GM19324 (cell line): Measurements from ENCODE around the gene KRT78.
"Not testable (repeated sequence)": the region's sequence is repeated elsewhere in the genome, so short reads cannot be mapped to it uniquely, and the experiment has no call there.

Experiments
- ATAC-seq: cut with Tn5 transposase; IDR thresholded peaks from one replicate; pipeline ENCODE4 v1.9.1; 2021; ENCODE audit warnings: mild to moderate bottlenecking, moderate library complexity; ENCODE audit not compliant: unreplicated experiment, low FRiP score

Gene KRT78

DNA sequence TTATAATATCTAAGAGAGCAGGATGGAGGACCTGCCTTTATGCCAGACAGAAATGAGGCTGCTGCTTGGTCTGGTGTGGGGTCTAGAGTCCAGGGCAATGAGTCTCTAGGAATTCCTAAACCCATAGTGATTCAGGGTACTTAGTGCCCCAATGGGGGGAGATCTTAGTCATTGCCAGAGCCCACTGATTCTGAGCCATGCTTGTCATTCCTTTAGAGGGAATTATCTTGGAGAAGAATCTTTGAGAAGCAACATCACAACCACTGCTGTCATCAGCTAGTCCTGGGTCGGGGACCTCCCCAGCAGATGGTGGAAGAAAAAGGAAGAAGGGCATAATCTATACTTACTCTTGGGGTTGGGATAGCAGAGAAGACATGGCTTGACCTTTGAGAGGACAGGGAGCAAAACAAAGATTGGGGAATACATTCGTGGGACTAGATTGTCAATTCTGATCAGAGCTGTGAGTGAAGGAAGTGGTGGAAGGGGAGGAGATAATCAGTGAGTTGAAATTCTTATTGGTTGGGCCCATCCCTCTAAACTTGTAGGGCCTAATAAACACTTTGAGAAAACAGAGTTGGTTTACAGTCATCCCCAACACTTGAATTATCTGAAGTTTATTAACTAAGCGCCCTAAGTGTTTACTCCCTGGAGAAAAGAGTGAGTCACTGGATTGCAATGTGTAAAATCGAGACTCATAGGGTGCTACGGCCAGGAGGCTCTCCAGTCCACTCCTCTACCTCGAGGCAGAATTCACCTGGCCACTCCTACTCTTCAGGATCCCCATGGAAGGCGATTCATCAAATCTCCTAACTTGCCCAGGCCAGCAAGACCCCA, 49.9 kb downstream of the KRT78 start:
- ATAC-seq, result no peak

DNA sequence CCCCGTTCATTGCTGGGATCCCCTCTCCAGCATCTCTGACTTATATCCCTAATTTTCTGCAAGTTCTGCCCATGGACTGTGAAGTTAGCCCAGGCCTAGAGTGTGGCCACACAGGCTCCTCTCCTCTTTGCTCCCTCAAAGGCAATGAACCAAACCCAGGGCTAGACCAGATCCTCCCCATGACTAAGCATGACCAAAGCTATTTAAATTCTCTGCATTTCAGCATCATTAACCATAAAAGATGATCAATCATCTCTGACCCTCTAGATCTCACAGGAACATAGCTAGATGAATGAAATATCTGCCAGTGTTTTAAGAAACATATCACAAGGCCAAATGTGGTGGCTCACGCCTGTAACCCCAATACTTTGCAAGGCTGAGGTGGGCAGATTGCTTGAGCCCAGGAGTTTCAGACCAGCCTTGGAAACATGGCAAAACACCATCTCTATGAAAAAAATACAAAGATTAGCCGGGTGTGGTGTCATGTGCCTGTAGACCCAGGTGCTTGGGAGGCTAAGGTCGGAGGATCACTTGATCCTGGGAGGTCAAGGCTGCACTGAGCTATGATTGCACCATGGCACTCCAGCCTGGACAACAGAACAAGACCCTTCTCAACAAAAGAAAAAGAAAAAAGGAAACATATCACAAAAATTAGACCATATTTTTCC, 50.7 kb downstream of the KRT78 start:
- ATAC-seq, result no peak

DNA sequence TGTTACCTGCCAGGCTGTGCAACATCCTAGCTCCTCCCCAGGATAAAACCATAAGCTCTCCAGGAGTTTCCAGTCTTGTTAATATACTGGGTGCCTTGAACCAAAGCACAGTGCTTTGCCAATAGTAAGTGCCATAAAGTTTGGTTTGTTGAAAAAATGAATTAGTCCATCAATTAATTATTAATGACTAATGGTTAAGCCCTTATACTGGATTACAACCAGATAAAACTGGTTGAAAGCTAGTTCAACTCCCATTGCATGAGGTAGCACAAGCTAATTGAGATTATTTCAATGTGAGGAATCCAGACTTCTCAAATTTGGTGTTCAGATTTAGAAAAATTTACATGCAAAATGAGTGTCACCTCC, 51.3 kb downstream of the KRT78 start:
- no peak for ATAC-seq

DNA sequence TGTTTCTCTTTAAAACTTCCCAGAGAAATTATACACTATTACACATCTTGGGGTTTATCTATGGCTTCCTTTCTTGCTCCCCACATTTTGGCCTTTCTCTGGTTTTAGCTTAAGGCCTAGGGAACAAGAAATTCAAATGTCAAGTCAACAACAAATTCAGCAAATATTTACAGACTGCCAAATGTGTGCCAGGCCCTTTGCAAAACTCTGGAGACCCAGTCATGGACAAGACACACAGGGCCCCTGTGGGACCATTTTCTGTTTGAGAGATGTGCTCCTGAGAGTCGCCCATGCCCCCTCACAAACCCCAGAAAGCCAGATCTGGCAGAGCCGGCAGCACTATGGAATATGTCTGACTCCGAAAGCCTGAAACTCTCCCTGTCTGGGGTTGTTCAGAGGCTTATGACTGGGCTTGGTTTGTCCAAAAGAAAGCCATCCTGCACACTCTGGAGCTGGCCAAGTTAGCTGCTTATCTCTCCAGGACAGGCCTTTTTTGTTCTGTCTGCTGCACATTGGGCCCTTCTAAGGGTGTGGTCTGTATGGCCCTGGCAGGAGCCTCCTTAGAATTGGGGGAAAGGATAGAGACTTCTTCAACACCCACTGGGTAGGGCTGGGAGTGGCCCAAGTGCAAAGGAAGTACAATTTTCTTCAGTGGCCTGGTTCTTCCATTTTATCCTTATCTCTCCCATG, 51.8 kb downstream of the KRT78 start:
- no peak for ATAC-seq

DNA sequence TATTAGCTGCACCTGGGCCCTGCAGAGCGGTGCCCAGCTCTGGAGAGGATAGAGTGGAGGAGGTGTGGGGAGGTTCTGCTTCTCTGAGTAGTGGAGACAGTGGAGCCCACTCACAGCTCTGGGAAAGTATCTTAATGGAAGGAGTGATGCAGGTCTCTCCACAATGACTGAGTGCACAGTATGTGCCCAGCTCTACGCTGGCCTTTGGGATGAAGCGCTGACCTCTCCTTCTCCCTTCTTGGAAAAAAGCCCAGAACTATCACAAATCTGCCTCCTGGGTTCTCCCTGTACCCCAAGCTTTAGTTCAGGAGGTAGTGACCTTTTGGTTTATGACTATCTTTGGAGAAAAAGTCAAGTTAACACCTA, 52.4 kb downstream of the KRT78 start:
- no peak for ATAC-seq

DNA sequence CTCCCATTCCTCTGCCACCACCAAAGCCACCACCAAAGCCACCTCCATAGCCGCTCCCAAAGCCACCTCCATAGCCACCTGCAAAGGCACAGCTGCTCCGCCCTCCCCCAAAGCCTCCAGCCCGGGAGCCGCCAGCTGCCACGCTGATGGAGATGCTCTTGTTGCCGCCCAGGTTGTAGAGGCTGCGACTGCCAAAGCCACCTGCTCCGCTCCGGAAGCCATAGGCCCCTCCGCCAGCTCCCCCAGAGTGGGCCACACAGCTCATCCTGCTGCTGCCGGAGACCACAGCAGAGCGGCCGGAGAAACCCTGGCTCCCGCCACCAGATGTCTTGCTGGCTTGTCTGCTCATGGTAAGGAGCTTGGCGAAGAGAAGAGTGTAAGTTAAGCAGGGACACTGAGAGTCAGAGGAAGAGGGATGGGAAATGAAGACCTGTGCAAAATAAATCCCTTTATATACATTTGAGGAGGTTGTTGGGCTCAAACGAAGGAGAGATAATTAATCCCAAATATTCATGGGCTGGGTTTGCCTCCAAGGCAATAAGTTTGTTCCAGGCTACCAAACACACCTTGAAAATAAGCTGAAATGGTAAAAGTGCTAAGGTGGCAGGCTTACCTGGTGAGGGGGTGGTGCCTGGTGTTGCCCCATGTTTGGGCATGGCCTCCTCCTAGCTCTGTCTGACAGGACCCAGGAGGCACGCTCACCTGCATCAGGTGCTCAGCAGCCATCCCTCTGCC, 52.9 kb downstream of the KRT78 start, which contains the start of gene KRT3:
KRT3 (minus strand) TSS at position 424 of the 735 bp plus-strand sequence; CDS start at position 349, 75 bp downstream.
- ATAC-seq, result no peak

DNA sequence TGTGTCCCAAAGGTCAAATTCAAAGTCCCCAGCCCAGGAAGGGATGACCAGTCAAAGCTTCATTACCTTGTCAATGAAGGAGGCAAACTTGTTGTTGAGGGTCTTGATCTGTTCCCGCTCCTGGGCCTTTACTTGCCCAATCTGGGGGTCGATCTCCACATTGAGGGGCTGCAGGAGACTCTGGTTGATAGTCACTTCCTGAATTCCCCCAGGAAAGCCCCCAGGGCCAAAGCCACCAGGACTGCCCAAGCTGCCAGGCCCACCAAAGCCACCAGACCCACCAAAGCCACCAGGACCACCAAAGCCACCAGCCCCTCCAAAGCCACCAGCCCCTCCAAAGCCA, 53.5 kb downstream of the KRT78 start:
- not testable (repeated sequence) for ATAC-seq

DNA sequence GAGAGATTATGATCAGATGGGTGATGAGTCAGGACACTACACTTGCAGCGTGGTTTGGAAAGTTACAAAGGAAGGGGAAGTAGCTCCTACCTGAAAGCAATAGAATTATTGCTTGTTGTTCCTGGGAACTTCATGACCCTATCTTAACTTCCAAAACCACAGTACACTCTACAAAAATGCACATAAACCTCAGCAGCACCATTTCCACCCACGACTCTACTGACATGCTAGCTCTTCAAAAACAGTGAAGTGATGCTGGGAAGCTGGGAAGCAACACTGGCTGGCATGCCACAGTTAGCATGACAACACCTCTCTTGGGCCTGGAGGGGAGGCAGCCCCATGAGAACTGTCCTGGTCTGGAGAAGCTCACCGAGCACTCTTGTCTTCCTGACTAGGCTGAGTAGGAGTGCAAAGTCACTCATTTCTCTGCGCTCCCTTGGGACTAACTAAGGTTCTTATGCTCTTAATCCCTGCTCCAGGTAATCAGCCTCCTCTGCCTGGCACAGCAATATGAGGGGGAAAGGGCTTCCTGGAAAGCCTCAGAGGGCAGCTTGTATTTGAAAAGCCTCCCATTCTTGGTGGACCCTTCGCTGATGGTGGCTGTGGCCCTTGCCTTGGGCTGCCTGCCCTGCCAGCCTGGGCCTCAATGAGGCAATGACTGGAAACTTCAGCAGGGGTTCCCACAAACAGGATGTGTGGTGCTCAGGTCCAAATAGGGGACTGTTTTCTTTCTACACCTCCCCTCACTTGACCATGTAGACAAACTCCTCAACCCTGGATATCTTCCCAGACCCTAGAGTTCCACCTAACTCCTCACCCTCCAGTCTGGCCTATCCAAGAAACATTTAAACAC, 54.1 kb downstream of the KRT78 start:
- ATAC-seq, result no peak

DNA sequence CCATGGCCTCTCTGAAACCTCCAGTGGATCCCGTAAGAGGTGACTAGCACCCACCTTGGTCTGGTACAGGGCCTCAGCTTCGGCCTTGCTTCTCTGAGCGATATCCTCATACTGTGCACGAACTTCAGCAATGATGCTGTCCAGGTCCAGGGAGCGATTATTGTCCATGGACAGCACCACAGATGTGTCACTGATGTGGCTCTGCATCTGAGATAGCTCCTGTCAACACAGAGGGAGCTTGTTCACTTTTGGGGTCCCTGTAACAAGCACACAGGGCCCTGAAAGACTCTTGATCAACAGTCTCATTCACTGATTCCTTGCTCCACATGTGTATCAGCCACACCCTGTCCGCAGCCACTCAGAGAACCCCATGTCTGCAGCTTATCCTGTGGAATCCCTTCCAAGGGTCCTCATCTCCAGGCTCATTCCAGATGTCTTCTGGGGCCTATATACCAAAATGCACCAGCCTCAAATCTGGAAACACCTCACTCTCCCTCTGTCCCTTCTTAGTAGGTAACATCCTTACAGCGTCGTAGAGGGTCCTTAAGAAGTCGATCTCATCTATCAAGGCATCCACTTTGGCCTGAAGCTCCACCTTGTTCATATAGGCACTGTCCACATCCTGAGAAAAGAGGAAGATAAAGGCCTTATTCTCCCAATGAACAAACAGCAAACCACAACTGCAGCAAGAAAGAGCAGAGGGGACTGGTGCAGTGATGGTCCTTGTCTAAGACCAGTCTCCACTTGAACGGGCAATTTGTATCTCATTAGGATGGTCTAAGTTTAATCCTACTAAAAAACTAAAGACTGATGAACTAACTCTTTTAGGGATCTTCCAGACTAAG, 56.4 kb downstream of the KRT78 start:
- no peak for ATAC-seq

DNA sequence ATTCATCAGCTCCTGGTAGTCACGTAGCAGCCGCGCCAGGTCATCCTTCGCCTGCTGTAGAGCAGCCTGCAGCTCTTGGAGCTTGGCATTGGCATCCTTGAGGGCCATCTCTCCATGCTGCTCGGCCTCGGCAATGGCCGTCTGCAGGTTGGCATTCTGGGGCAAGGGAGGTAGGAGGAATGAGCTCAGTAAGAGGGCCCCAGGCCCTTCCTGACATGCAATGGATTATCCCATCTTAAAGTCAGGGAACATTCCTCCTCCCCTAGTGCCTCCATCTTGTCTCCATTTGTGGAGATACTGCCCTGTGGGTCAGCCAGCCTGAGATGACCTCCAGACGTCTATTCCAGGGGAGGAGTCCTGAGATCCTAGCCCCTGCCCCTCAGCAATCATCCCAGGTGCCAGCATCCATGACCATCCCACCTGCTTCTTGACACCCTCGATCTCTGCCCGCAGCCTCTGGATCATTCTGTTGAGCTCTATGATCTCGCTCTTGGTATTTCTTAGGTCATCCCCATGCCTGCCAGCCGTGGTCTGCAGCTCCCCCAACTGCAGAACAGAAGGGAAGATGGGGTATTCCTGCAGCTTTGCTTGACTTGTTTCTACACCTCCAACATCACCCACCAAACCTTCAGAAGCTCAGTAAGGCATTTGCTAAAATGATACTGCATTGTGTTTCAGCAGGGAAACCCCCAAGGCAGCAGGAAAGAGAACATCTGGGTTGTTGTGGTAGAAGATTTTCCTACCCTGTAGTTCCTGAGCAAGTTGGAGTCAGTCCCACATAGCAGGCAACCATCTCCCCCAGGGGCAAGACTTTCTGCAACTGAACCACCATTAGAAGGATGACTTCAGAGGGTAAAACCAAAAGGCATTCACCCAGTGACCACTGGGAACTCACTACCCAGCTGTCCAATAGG, 57.3 kb downstream of the KRT78 start:
- ATAC-seq, result no peak

DNA sequence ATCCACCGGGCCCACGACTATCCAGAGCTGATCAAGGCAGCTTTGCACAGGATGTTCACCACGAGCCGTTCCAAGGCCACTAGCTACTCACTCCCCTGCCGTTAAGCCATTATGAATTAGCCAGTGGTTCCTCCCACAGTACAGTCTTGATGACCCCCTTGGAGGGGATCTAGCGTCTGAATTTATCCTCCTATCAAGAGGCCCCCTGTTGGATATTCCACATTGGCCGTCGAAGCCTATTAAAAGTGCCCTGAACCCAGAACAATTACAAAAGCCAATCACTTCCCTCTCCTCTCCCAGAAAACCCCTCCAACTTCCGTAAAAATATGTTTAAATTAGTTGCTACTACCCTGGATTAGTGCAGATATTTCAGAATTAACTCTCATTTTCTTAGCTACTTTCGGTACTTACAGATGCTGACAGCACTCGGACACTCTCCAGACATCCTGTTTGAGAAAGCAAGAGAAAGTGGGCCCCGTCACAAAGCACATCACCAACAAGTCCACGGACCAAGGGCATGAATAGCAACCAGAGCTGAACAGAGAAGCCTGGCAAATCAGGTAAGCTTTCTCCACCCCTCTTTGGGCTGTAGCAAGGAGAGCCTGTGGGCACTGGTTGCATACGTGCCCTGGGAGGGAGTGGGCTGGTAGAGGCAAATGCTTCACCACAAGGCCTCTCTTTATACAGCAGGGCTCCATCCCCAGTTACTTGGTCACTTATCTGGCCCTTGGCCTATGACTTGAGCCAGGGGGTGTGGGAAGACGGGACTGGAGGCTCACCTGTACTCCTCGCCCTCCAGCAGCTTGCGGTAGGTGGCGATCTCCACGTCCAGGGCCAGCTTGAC, 58.1 kb downstream of the KRT78 start:
- no peak for ATAC-seq

DNA sequence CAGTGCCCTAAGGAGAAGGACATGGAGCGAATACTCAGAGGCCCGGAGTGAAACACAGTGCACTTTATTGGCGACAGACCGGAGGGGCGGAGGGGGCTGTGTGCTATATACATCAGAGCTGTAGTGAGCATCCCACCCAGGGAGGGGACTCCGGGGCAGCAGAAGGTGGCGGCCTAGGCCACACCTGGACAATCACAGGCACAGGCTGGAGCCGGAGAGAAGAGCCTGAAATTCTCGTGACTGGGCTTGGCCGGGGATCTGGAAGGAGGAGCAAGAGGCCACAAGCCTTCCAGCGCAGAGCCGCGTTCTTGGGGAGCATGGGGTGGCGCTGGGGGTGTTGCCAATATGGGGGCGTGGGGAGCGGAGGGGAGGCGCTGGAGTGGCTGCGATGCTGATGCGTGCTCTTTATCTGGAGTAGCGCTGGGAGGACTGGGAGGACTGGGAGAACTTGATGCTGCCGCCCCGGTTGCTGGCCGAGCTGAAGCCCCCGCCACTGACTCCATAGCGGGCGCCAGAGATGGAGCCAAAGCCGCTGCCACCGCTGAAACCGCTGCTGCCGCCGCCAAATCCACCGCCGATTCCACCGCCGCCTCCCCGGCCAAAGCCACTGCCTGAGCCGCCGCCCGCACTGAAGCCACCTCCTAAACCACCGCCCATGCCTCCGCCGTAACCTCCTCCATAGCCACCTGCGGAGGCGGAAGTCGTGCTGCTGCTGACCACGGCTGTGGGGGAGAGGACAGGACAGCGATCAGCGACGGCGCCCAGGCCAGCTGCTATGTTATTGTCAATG, 59.0 kb downstream of the KRT78 start:
- no peak for ATAC-seq

DNA sequence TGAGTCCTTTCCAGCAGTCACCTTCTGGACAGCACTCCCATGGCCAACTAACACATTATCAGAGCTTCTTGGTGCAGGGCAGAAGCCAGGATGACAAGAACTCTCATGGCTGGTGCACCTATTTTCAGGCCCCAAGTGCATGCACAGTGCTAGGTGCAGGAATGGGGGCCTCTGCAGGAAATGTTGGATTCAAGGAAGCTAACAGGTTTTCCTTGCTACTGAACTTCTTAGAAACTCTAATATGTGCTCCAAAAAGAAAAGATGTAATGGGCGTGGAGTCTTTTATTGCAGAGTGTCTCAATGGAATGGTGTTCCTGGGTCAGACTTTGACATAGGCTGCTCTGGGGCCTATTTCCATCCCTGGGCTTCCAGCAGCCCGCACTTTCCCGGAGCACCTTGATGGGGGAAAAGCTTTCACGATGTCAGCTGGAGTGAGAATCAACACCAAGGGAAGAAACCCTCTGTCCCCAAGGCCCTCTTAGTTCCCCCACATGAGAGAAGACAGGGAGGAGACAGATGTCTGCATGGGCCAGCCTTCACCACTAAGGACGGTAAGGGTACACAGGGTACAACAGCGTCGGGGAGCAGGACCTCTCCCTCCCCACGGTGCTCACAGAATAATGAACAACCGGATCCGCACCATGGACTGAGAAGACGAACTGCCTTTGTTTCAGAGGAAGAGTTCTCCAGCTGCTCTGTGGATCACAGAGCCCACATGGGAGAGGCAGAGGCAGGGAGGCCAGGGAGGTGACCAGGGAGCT, 59.7 kb downstream of the KRT78 start:
- no peak for ATAC-seq

DNA sequence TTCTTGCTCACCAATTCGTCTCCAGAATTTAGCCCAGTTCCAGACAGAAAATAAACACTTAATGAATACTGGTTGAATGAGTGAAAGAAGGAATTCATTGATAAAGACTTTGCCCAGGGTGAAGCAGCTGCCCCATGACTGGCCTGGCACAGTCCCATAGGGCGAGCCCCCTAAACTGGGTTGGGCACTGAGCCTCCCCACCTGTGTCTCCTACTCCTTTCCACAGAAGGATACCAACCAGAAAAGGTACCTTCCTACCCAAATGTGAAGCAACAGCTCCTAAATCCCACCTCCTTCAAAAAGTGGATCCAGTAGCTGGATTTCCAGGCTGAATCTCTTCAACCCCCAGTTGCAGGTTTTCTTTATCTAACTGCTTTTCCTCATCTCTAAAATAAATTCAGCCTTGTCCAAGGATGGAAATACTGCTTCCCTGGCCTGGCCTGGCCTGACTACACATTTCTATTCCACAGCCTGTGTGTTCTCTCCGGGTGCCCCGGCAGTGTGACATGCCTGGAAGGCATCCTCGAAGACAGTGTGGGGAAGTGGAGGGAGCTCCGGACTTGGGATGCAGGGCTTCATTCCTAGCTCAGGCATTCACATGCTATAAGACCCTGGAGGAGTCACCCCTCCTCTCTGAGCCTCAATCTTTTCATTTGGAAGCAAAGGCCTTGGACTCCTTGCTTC, 60.5 kb downstream of the KRT78 start:
- ATAC-seq, result no peak
